Stomach (tissue), 4 donors: Measurements from ENCODE around the gene CHST7.

Source experiments
- CTCF ChIP-seq, 7 experiments: fragments of 450-650 bp in 4 of 7; fragments of 200-600 bp in 3 of 7; sonication (generic) in 3 of 7; IDR thresholded peaks; one replicate each; pipeline ENCODE4 v1.5.1; 2016 to 2019; ENCODE audit warnings: antibody characterized with exemption in 7 of 7, control low read depth in 2 of 7, mild to moderate bottlenecking in 1 of 7
- EP300 ChIP-seq: sonication (generic); formaldehyde crosslinking; IDR thresholded peaks from one replicate; pipeline ENCODE4 v1.6.1; 2017; ENCODE audit warnings: antibody characterized with exemption
- POLR2A ChIP-seq, 4 donors: fragments of 450-650 bp; IDR thresholded peaks; one replicate each; pipeline ENCODE4 v1.6.1; 2016; ENCODE audit warnings: antibody characterized with exemption in 4 of 4, control low read depth in 2 of 4, mild to moderate bottlenecking in 1 of 4, moderate library complexity in 1 of 4
- POLR2AphosphoS5 ChIP-seq, 3 donors: sonication (generic); formaldehyde crosslinking; IDR thresholded peaks; one replicate each; pipeline ENCODE4 v1.6.1; 2016; ENCODE audit warnings: antibody characterized with exemption in 3 of 3

- no peak for TF ChIP-seq POLR2AphosphoS5 (IDR thresholded peaks at IDR 0.05)
- no peak for TF ChIP-seq CTCF (IDR thresholded peaks at IDR 0.05)
- no peak for TF ChIP-seq EP300
- TF ChIP-seq POLR2A (IDR thresholded peaks at IDR 0.05): no peak
Observed at GRCh38 chrX:46645614-46646013, 72.0 kb downstream of the CHST7 start.
